Measurements from ENCODE around the gene MEGF11.

DNA sequence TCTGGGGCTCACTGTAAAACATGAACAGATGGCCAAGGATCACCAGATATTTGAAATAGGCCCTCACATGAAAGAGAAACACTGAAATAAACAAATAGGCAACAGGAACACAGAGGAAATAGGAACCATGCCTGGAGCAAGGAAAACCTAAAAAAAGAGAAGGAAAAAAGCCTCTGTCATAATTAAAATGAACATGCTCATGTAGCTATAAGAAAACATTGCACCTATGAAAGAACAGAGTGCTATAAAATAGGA, 281.9 kb downstream of the MEGF11 start:
- TF ChIP-seq, protein P1, sequence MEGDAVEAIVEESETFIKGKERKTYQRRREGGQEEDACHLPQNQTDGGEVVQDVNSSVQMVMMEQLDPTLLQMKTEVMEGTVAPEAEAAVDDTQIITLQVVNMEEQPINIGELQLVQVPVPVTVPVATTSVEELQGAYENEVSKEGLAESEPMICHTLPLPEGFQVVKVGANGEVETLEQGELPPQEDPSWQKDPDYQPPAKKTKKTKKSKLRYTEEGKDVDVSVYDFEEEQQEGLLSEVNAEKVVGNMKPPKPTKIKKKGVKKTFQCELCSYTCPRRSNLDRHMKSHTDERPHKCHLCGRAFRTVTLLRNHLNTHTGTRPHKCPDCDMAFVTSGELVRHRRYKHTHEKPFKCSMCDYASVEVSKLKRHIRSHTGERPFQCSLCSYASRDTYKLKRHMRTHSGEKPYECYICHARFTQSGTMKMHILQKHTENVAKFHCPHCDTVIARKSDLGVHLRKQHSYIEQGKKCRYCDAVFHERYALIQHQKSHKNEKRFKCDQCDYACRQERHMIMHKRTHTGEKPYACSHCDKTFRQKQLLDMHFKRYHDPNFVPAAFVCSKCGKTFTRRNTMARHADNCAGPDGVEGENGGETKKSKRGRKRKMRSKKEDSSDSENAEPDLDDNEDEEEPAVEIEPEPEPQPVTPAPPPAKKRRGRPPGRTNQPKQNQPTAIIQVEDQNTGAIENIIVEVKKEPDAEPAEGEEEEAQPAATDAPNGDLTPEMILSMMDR (IDR thresholded peaks at IDR 0.05) = no peak
- TF ChIP-seq POLR2A (IDR thresholded peaks at IDR 0.05) = no peak

Data from right lobe of liver (tissue), 4 donors.